ENCODE results near the gene MRC1.

Gene MRC1

GRCh38 chr10:17802976-17803375 lies 6.2 kb upstream of the MRC1 start:
- no peak for DNase-seq (ENCODE audit: low spot score)
- in situ Hi-C loops (cut with MboI; ENCODE audit: low sequenced_read_pairs, unreplicated experiment), result no loop called here
- TF ChIP-seq CTCF (IDR thresholded peaks at IDR 0.05; ENCODE audit: borderline replicate concordance, control extremely low read depth, extremely low read depth, insufficient read depth, missing control alignments), result no peak

GRCh38 chr10:17805330-17805729 lies 3.8 kb upstream of the MRC1 start:
- DNase-seq (ENCODE audit: low spot score), result no peak
- TF ChIP-seq CTCF (IDR thresholded peaks at IDR 0.05; ENCODE audit: borderline replicate concordance, control extremely low read depth, extremely low read depth, insufficient read depth, missing control alignments), result no peak
- in situ Hi-C loops (cut with MboI; ENCODE audit: low sequenced_read_pairs, unreplicated experiment), result no loop called here

- TF ChIP-seq CTCF (IDR thresholded peaks at IDR 0.05; ENCODE audit: borderline replicate concordance, control extremely low read depth, extremely low read depth, insufficient read depth, missing control alignments), result no peak
- in situ Hi-C loops (cut with MboI; ENCODE audit: low sequenced_read_pairs, unreplicated experiment), result no loop called here
- DNase-seq (ENCODE audit: low spot score), result no peak
Observed at GRCh38 chr10:17805921-17806577, 3.1 kb upstream of the MRC1 start.

GRCh38 chr10:17811146-17811865 lies 2.2 kb downstream of the MRC1 start:
- no peak for TF ChIP-seq CTCF (IDR thresholded peaks at IDR 0.05; ENCODE audit: borderline replicate concordance, control extremely low read depth, extremely low read depth, insufficient read depth, missing control alignments)
- in situ Hi-C loops (cut with MboI; ENCODE audit: low sequenced_read_pairs, unreplicated experiment), result no loop called here
- no peak for DNase-seq (ENCODE audit: low spot score)

GRCh38 chr10:17814973-17815372 lies 5.8 kb downstream of the MRC1 start:
- TF ChIP-seq CTCF (IDR thresholded peaks at IDR 0.05; ENCODE audit: borderline replicate concordance, control extremely low read depth, extremely low read depth, insufficient read depth, missing control alignments), result no peak
- no peak for DNase-seq (ENCODE audit: low spot score)
- in situ Hi-C loops (cut with MboI; ENCODE audit: low sequenced_read_pairs, unreplicated experiment), result no loop called here

GRCh38 chr10:17816199-17816598 lies 7.1 kb downstream of the MRC1 start:
- DNase-seq (ENCODE audit: low spot score), result no peak
- in situ Hi-C loops (cut with MboI; ENCODE audit: low sequenced_read_pairs, unreplicated experiment), result no loop called here
- no peak for TF ChIP-seq CTCF (IDR thresholded peaks at IDR 0.05; ENCODE audit: borderline replicate concordance, control extremely low read depth, extremely low read depth, insufficient read depth, missing control alignments)
